ENCODE data around the gene CNPY4.

The CNPY4 gene

DNA sequence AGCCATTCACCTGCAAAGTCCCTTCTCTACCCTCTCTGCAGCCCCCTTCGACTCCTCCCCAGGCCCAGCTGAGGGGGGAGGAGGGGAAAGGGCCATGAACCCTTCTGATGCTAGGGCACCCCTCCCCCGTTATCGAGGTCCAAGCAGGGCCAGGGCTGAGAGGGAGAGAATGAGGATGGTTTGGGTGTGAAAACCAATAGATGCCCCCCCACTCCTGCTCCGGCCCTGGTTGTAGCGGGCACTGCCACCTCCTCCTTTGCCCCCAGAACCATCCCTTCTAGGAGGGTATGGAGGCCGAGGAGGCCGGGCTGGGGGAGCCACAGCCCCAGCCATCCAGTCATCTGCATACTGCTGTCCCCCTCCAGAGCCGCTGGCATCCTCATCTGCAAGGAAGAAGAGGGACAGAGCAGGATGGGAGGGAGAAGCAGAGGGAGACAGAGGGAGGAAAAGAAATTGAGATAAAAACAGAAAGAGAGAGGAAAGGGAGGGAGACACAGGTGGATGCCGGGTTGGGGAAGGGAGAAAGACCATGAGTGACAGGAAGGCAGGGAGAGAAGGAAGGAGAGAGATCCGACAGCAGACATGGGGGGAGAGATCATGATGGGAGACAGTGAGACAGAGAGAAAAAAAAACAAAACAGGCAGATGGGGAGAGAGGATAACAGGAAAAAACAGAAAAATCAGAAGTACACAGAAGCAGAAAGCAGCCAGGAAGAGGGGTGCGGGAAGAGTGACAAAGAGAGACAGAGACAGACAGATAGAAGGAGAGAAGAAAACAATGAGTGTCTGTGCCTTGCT is 50.9 kb downstream of the CNPY4 start:
- DNase-seq, result no peak

DNA sequence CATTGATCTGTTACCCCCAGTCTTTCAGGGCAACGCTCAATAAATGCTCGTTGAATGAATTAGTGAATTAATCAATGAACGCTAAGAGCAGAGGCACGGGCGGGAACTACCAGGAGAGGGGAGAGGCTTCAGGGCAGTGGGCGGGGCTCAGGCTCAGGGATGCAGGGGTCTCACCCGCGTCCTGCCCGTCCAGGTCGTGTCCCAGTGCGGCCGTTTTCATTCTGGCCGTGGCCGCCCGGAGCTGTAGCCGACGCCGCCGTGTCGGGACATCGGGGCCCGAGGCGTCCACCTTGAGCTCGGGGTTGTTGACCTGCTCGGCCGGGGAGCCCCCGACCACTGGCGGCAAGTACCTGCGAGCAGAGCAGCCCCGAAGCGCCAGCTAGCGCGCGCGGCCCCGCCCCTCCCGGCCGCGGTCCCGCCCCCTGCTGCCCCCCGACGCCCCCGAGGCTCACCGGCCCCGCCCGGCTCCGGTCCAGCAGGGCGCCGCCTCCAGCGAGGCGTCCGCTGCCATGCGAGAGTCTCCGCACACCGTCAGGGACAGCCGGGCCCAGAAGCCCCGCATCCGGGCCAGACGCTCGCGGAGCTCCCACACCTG is 51.8 kb downstream of the CNPY4 start:
- no peak for DNase-seq

DNA sequence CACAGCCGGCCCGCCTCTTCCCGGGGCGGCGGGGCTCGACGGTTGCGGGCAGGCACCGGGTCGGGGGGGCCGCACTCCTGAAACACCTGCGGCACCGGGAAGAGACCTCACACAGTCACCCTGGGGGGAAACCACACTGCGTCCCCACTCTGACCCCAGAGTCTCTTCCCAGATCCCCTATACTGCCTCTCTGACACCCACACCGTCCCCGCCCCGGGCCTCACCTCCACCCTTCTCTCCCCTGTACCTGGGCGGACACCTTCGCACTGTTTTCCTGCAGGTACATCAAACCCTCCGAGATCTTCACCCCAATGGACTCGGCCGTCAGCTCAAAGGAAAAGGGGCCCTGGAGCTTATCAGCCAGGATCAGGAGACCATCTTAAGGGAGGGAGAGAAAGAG is 52.4 kb downstream of the CNPY4 start:
- DNase-seq, result no peak

DNA sequence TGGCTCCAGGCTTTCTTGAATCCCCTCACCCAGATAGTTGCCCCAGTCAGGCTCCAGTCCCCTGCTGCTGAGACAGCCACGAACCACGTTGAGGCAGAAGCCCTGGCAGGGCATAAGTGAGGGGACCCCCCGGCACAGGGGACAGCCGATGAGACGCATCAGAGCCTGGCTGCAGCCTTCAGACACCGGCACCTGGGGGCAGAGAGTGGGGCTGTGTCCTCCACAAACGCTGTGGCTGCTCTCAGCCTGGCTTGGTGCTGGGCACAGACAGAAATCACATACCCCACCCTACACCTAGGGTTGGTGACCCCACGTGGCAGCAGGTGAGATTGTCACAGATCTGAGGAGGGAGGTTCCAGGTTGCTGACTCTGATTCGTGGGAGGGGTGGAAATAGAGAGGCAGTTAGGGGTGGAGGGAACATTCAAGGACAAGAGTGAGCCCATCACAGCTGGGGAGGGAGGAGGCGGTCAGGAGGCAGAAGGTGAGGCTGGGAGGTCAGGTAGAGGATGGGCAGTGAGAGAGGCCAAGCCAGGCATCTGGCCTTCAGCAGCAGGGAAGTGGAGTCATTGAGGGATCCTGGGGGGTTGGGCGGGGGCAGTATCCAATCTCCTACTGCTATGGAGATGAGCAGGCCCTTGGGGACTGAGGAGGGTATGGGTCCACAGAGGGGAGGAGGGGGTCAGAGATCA is 54.5 kb downstream of the CNPY4 start:
- DNase-seq, result no peak

DNA sequence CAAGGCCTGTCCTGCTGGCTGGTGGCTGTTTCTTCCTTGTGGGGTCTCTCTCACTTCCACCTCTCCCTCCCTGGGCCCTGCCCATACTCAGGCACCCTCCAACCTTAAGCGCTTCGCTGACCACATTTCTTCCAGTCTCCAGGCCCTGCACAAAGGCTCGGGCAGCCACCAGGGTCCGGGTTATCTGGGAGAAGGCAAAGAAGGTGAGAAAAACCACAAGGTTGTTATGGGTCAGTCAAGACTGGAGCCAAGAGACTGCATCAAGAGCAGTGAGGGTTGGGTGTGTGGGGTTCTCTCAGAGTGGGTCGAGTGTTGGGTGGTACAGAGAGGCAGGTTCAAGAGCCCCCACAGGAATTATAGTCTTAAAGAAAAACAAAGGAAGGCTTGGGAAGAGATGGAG is 55.1 kb downstream of the CNPY4 start:
- DNase-seq, result no peak

Measured in activated CD4-positive, alpha-beta T cell treated with anti-CD3 and anti-CD28 coated beads, Interleukin-2, amount 50 U/mL, for 1 hour (primary cell).